ENCODE data around the gene RIN2. TPM values are rescaled to one million over a fixed set of nuclear protein-coding genes. Genes with fewer than 3 reads are reported as not detected.

The RIN2 gene
- total RNA-seq, 2 experiments from 2014 or later = not detected

- Mint-ChIP-seq H3K27ac (no peak overlapping the region), H3K9me3 (no peaks in the 10 kb centered on the region), H3K4me3 (no peak overlapping the region), H3K36me3 (ENCODE audit: low read depth) (no peaks in the 10 kb centered on the region), H3K27me3 (peaks cover 40% of the 10 kb centered on the region), H3K4me1 (no peaks in the 10 kb centered on the region)
- no peak for DNase-seq
- ChIA-PET POLR2A (no interaction called here), CTCF (no interaction called here)
These were observed 3.3 kb downstream of the RIN2 start for GRCh38 chr20:19761326-19761725.

GRCh38 chr20:19761841-19762240 lies 3.8 kb downstream of the RIN2 start:
- no peak overlapping the region for H3K4me3 Mint-ChIP-seq
- no peaks in the 10 kb centered on the region for H3K9me3 Mint-ChIP-seq
- DNase-seq = no peak
- no peaks in the 10 kb centered on the region for H3K4me1 Mint-ChIP-seq
- CTCF ChIA-PET = no interaction called here
- POLR2A ChIA-PET = no interaction called here
- H3K27ac Mint-ChIP-seq = no peak overlapping the region
- H3K27me3 Mint-ChIP-seq = peaks cover 35% of the 10 kb centered on the region
- no peaks in the 10 kb centered on the region for H3K36me3 Mint-ChIP-seq (ENCODE audit: low read depth)

GRCh38 chr20:19764207-19764606 lies 6.1 kb downstream of the RIN2 start:
- H3K27ac Mint-ChIP-seq = no peak overlapping the region
- H3K27me3 Mint-ChIP-seq = peaks cover 22% of the 10 kb centered on the region
- no peaks in the 10 kb centered on the region for H3K9me3 Mint-ChIP-seq
- ChIA-PET POLR2A (no interaction called here), CTCF (no interaction called here)
- H3K4me3 Mint-ChIP-seq = no peak overlapping the region
- no peaks in the 10 kb centered on the region for H3K36me3 Mint-ChIP-seq (ENCODE audit: low read depth)
- H3K4me1 Mint-ChIP-seq = no peaks in the 10 kb centered on the region
- DNase-seq = no peak

- Mint-ChIP-seq H3K36me3 (ENCODE audit: low read depth) (no peaks in the 10 kb centered on the region), H3K27me3 (peaks cover 19% of the 10 kb centered on the region), H3K9me3 (no peaks in the 10 kb centered on the region), H3K4me3 (no peak overlapping the region), H3K27ac (no peak overlapping the region), H3K4me1 (no peaks in the 10 kb centered on the region)
- ChIA-PET CTCF (no interaction called here), POLR2A (no interaction called here)
- DNase-seq = no peak
These were observed 7.2 kb downstream of the RIN2 start for GRCh38 chr20:19765266-19765665.

- DNase-seq = no peak
- H3K36me3 Mint-ChIP-seq (ENCODE audit: low read depth) = no peaks in the 10 kb centered on the region
- H3K9me3 Mint-ChIP-seq = no peaks in the 10 kb centered on the region
- CTCF ChIA-PET = no interaction called here
- no peaks in the 10 kb centered on the region for H3K4me1 Mint-ChIP-seq
- POLR2A ChIA-PET = no interaction called here
- peaks cover 14% of the 10 kb centered on the region for H3K27me3 Mint-ChIP-seq
- no peak overlapping the region for H3K27ac Mint-ChIP-seq
- H3K4me3 Mint-ChIP-seq = no peak overlapping the region
These were observed 7.9 kb downstream of the RIN2 start for GRCh38 chr20:19765913-19766312.

- CTCF ChIA-PET = no interaction called here
- Mint-ChIP-seq H3K36me3 (ENCODE audit: low read depth) (no peaks in the 10 kb centered on the region), H3K4me1 (no peaks in the 10 kb centered on the region), H3K27me3 (peaks cover 9% of the 10 kb centered on the region), H3K9me3 (no peaks in the 10 kb centered on the region), H3K4me3 (no peak overlapping the region), H3K27ac (no peak overlapping the region)
- POLR2A ChIA-PET = no interaction called here
- no peak for DNase-seq
These were observed 9.0 kb downstream of the RIN2 start for GRCh38 chr20:19767070-19767469.

GRCh38 chr20:19768325-19768842 lies 10.3 kb downstream of the RIN2 start:
- POLR2A ChIA-PET = no interaction called here
- CTCF ChIA-PET = interaction anchor here (2.4 kb wide), 1 partner anchor 16 kb away, joined by 6 read pairs; no protein-coding TSS in a partner anchor
- H3K36me3 Mint-ChIP-seq (ENCODE audit: low read depth) = no peaks in the 10 kb centered on the region

GRCh38 chr20:19769507-19769906 lies 11.4 kb downstream of the RIN2 start:
- Mint-ChIP-seq H3K27me3 (peaks cover 6% of the 10 kb centered on the region), H3K36me3 (ENCODE audit: low read depth) (no peaks in the 10 kb centered on the region), H3K27ac (no peak overlapping the region), H3K4me1 (no peaks in the 10 kb centered on the region), H3K4me3 (no peak overlapping the region), H3K9me3 (no peaks in the 10 kb centered on the region)
- CTCF ChIA-PET = interaction anchor here (2.4 kb wide), 1 partner anchor 14 kb away, joined by 6 read pairs; no protein-coding TSS in a partner anchor
- POLR2A ChIA-PET = no interaction called here
- DNase-seq = no peak

More at GRCh38 chr20:19768325-19768842, 10.3 kb downstream of the RIN2 start:
- no peak overlapping the region for H3K27ac Mint-ChIP-seq
- H3K9me3 Mint-ChIP-seq = no peaks in the 10 kb centered on the region
- H3K4me3 Mint-ChIP-seq = no peak overlapping the region
- H3K27me3 Mint-ChIP-seq = peaks cover 6% of the 10 kb centered on the region
- DNase-seq = no peak
- no peaks in the 10 kb centered on the region for H3K4me1 Mint-ChIP-seq

GRCh38 chr20:19770375-19770774 lies 12.3 kb downstream of the RIN2 start:
- peaks cover 6% of the 10 kb centered on the region for H3K27me3 Mint-ChIP-seq
- no peaks in the 10 kb centered on the region for H3K4me1 Mint-ChIP-seq
- no peaks in the 10 kb centered on the region for H3K36me3 Mint-ChIP-seq (ENCODE audit: low read depth)
- DNase-seq = no peak
- ChIA-PET POLR2A (no interaction called here), CTCF (interaction anchor here (2.4 kb wide), 1 partner anchor 14 kb away, joined by 6 read pairs; no protein-coding TSS in a partner anchor)
- no peak overlapping the region for H3K27ac Mint-ChIP-seq
- no peak overlapping the region for H3K4me3 Mint-ChIP-seq
- no peaks in the 10 kb centered on the region for H3K9me3 Mint-ChIP-seq

GRCh38 chr20:19771031-19771430 lies 13.0 kb downstream of the RIN2 start:
- CTCF ChIA-PET = interaction anchor here (2.4 kb wide), 1 partner anchor 13 kb away, joined by 6 read pairs; no protein-coding TSS in a partner anchor
- Mint-ChIP-seq H3K4me1 (no peaks in the 10 kb centered on the region), H3K36me3 (ENCODE audit: low read depth) (no peaks in the 10 kb centered on the region), H3K27ac (no peak overlapping the region), H3K27me3 (peaks cover 6% of the 10 kb centered on the region), H3K9me3 (no peaks in the 10 kb centered on the region), H3K4me3 (no peak overlapping the region)
- no peak for DNase-seq
- POLR2A ChIA-PET = no interaction called here

- no peak for DNase-seq
- ChIA-PET POLR2A (no interaction called here), CTCF (no interaction called here)
- Mint-ChIP-seq H3K4me3 (no peak overlapping the region), H3K27me3 (peaks cover 6% of the 10 kb centered on the region), H3K4me1 (no peaks in the 10 kb centered on the region), H3K27ac (no peak overlapping the region), H3K36me3 (ENCODE audit: low read depth) (no peaks in the 10 kb centered on the region), H3K9me3 (no peaks in the 10 kb centered on the region)
These were observed 15.4 kb downstream of the RIN2 start for GRCh38 chr20:19773471-19773870.

GRCh38 chr20:19774135-19774933 lies 16.3 kb downstream of the RIN2 start:
- POLR2A ChIA-PET = no interaction called here
- no peak overlapping the region for H3K4me3 Mint-ChIP-seq
- peaks cover 3% of the 10 kb centered on the region for H3K27me3 Mint-ChIP-seq
- no peaks in the 10 kb centered on the region for H3K36me3 Mint-ChIP-seq (ENCODE audit: low read depth)
- DNase-seq = no peak
- no peaks in the 10 kb centered on the region for H3K9me3 Mint-ChIP-seq
- no peak overlapping the region for H3K27ac Mint-ChIP-seq
- no peaks in the 10 kb centered on the region for H3K4me1 Mint-ChIP-seq
- CTCF ChIA-PET = no interaction called here

GRCh38 chr20:19775353-19776253 lies 17.5 kb downstream of the RIN2 start:
- no peak for DNase-seq
- peaks cover 3% of the 10 kb centered on the region for H3K27me3 Mint-ChIP-seq
- no peak overlapping the region for H3K27ac Mint-ChIP-seq
- no peaks in the 10 kb centered on the region for H3K9me3 Mint-ChIP-seq
- peaks cover 9% of the 10 kb centered on the region for H3K4me1 Mint-ChIP-seq
- no peaks in the 10 kb centered on the region for H3K36me3 Mint-ChIP-seq (ENCODE audit: low read depth)
- CTCF ChIA-PET = interaction anchor here (0.9 kb wide), 1 partner anchor 11 kb away, joined by 3 read pairs; no protein-coding TSS in a partner anchor
- POLR2A ChIA-PET = no interaction called here
- no peak overlapping the region for H3K4me3 Mint-ChIP-seq

All from activated CD4-positive, alpha-beta memory T cell treated with anti-CD3 and anti-CD28 coated beads, Interleukin-2, amount 10 ng/mL, durations not matched to agents 7 days and 5 days (primary cell).